GM18519 (cell line): ENCODE data around the gene HOXB6.

Experiments
- ATAC-seq: cut with Tn5 transposase; IDR thresholded peaks from one replicate; pipeline ENCODE4 v1.9.1; 2021; ENCODE audit warnings: mild to moderate bottlenecking, moderate library complexity; ENCODE audit not compliant: unreplicated experiment, low FRiP score

Gene HOXB6

GRCh38 chr17:48624118-48624517, 19.3 kb upstream of the HOXB6 start:
- ATAC-seq = no peak

- no peak for ATAC-seq
These were observed 18.8 kb upstream of the HOXB6 start for GRCh38 chr17:48623583-48623982.

GRCh38 chr17:48622857-48623256, 18.1 kb upstream of the HOXB6 start:
- no peak for ATAC-seq

GRCh38 chr17:48621410-48622392, 16.9 kb upstream of the HOXB6 start:
- no peak for ATAC-seq

- no peak for ATAC-seq
These were observed 15.8 kb upstream of the HOXB6 start for GRCh38 chr17:48620461-48621139.

GRCh38 chr17:48619826-48620449, 15.2 kb upstream of the HOXB6 start:
- no peak for ATAC-seq

- ATAC-seq = no peak
These were observed 13.6 kb upstream of the HOXB6 start for GRCh38 chr17:48618256-48618896.

GRCh38 chr17:48617471-48618255, 12.9 kb upstream of the HOXB6 start:
- ATAC-seq = no peak

- ATAC-seq = no peak
These were observed 12.1 kb upstream of the HOXB6 start for GRCh38 chr17:48616717-48617470.

- no peak for ATAC-seq
These were observed 11.4 kb upstream of the HOXB6 start for GRCh38 chr17:48615963-48616716.

GRCh38 chr17:48615047-48615962, 10.5 kb upstream of the HOXB6 start, which contains the start of gene HOXB8:
TSS of gene HOXB8 (minus strand) at chr17:48615292. CDS start at chr17:48614704, 588 bp downstream.
- ATAC-seq = no peak

- ATAC-seq = no peak
These were observed 9.3 kb upstream of the HOXB6 start for GRCh38 chr17:48613862-48614694.

- ATAC-seq = no peak
These were observed 8.3 kb upstream of the HOXB6 start for GRCh38 chr17:48612854-48613691.

- no peak for ATAC-seq
These were observed 7.7 kb upstream of the HOXB6 start for GRCh38 chr17:48612456-48612853.

- ATAC-seq = no peak
These were observed 7.1 kb upstream of the HOXB6 start for GRCh38 chr17:48611681-48612455.
